Heart right ventricle (tissue), 16 donors: ENCODE data around the gene RNF144B. TPM values are rescaled to one million over a fixed set of nuclear protein-coding genes. Genes with fewer than 3 reads are reported as not detected.

Experiments used
- ATAC-seq, 8 donors: fragments of 200-7000 bp; cut with Tn5 transposase; one replicate each; pipeline ENCODE4 v1.9.1; 2020; ENCODE audit warnings: mild to moderate bottlenecking in 8 of 8, moderate library complexity in 8 of 8, moderate number of reproducible peaks in 1 of 8
- DNase-seq, 2 donors: peaks; one replicate each; pipeline ENCODE4 v3.0.0-alpha.2; 2020
- H3K27ac ChIP-seq, 10 donors: fragments of 200-600 bp; sonication (generic) in 2 of 10; one replicate each; pipeline versions ENCODE4 v1.5.0 to v1.8.0; 2020 to 2022; ENCODE audit warnings: mild to moderate bottlenecking in 3 of 10
- H3K27me3 ChIP-seq, 7 donors: fragments of 200-600 bp; one replicate each; pipeline ENCODE4 v1.8.0; 2021 to 2022; ENCODE audit warnings: mild to moderate bottlenecking in 2 of 7
- H3K36me3 ChIP-seq, 9 donors: fragments of 200-600 bp; sonication (generic) in 1 of 9; one replicate each; pipeline versions ENCODE4 v1.5.0 to v1.8.0; 2020 to 2022; ENCODE audit warnings: mild to moderate bottlenecking in 2 of 9
- H3K4me1 ChIP-seq, 9 donors: fragments of 200-600 bp; sonication (generic) in 1 of 9; one replicate each; pipeline versions ENCODE4 v1.5.0 to v1.8.0; 2020 to 2022; ENCODE audit warnings: mild to moderate bottlenecking in 4 of 9
- H3K4me3 ChIP-seq, 10 donors: fragments of 200-600 bp; sonication (generic) in 2 of 10; one replicate each; pipeline versions ENCODE4 v1.5.0 to v1.8.0; 2020 to 2022; ENCODE audit warnings: mild to moderate bottlenecking in 7 of 10, moderate library complexity in 2 of 10
- H3K9me3 ChIP-seq, 11 donors: fragments of 200-600 bp in 10 of 11; sonication (generic) in 2 of 11; one replicate each; pipeline versions ENCODE4 v1.5.0 to v1.8.0; 2013 to 2022; ENCODE audit warnings: mild to moderate bottlenecking in 2 of 11, control low read depth in 1 of 11, moderate library complexity in 1 of 11
- CTCF ChIP-seq, 9 donors: fragments of 200-600 bp; sonication (generic) in 2 of 9; IDR thresholded peaks; one replicate each; pipeline versions ENCODE4 v1.5.0 to v1.8.0; 2021 to 2022; ENCODE audit warnings: antibody characterized with exemption in 9 of 9, mild to moderate bottlenecking in 5 of 9, moderate library complexity in 1 of 9
- WGBS, 2 donors: extraction: QIAGEN DNeasy Blood & Tissue Kit; methylation state at CpG; one replicate each; pipeline ENCODE4 v1.1.7; 2013; ENCODE audit warnings: inconsistent platforms in 1 of 2; 5-methylcytosine and 5-hydroxymethylcytosine counted together
- intact Hi-C, 10 donors: fragments of 100-400 bp; cut with DNase I; formaldehyde crosslinking; loops; one replicate each; pipeline versions ENCODE4 v1.11.1 to v1.14.2; 2022
- polyA plus RNA-seq, 2 donors: library from polyadenylated mRNA; stranded (reverse); fragments of 200-250 nt; gene quantifications; one replicate each; pipeline ENCODE4 v1.2.3, GENCODE V29; 2013
- total RNA-seq, 10 donors: library from RNA; stranded (reverse); fragmentation: NEBNext Ultra II Directional in 3 of 10; extraction: Animal tissue kit (Norgen Biotek cat#: 25700) in 3 of 10; gene quantifications; one replicate each; pipeline versions ENCODE4 v1.2.1 to v1.2.4, GENCODE V29; 2021 to 2023
- donor health status: Arrhythmogenic right ventricular cardiomyopathy.
- donor health status: ischemic (EF 13 %, LVEDD 7.1; RV severe dilation, severe dysfunction).
- donor health status: healthy with polysubstance abuse.
- donor health status: DM: no; HTN: yes; CAD: no.
- donor health status: DM: no; HTN: no; CAD: no.
- donor health status: ischemic (EF 25% LVEDD 6.9; RV normal size, moderate dysfunction).
- donor health status: ischemic (EF 25% LVEDD 5.7; RV mildly dilated, moderate dysfunction).
- donor health status: healthy.
- donor health status: DM: yes; HTN: yes; CAD: no.
- donor health status: Ischemic cardiomyopathy.
- donor health status: ischemic (EF 35%, LVEDD 5.7; RV mildly dilated, moderate dysfunction).
- donor health status: nonischemic (EF 11% LVEDD 7.7; RV severe dilation, severe dysfunction).
- donor health status: DM: yes; HTN: yes; CAD: no.
- donor health status: PGD.
- donor health status: ischemic (EF 29% LVEDD 5.4; RV normal size, mild dysfunction).
- donor health status: nonischemic (EF 23%, LVEDD 6.1; RV moderate dilation, normal function).

RNF144B gene
- total and polyA plus RNA-seq, 12 donors: 4.6 to 25.5 (median 9.4) TPM

- H3K27ac ChIP-seq: no peak overlapping the region
- H3K4me3 ChIP-seq: no peak overlapping the region
- 85 to 90% methylated on average over 2 of the region's 2 CpGs for WGBS, 2 donors
- H3K36me3 ChIP-seq: no peaks in the 10 kb centered on the region
- peaks cover 0 to 6% (median 0%) of the 10 kb centered on the region in 7 donors for H3K27me3 ChIP-seq
- ATAC-seq (no peak), DNase-seq (no peak)
- no peaks in the 10 kb centered on the region for H3K4me1 ChIP-seq
- intact Hi-C loops: no loop called here
- H3K9me3 ChIP-seq: no peaks in the 10 kb centered on the region
- no peak for TF ChIP-seq CTCF (IDR thresholded peaks at IDR 0.05)
Measured at GRCh38 chr6:18510644-18511033, 123.5 kb downstream of the RNF144B start.

- no peaks in the 10 kb centered on the region for H3K36me3 ChIP-seq
- DNase-seq (no peak), ATAC-seq (no peak)
- H3K27ac ChIP-seq: no peak overlapping the region
- TF ChIP-seq CTCF (IDR thresholded peaks at IDR 0.05): no peak
- intact Hi-C loops: no loop called here
- no peaks in the 10 kb centered on the region for H3K4me1 ChIP-seq
- peaks cover 0 to 6% (median 0%) of the 10 kb centered on the region in 7 donors for H3K27me3 ChIP-seq
- H3K9me3 ChIP-seq: no peaks in the 10 kb centered on the region
- 76 to 80% methylated on average over 8 of the region's 8 CpGs for WGBS, 2 donors
- H3K4me3 ChIP-seq: no peak overlapping the region
Measured at GRCh38 chr6:18511211-18511610, 124.1 kb downstream of the RNF144B start.

GRCh38 chr6:18513253-18513798 lies 126.2 kb downstream of the RNF144B start:
- WGBS, 2 donors: 84 to 87% methylated on average over 2 of the region's 2 CpGs
- ATAC-seq: no peak
- no peak overlapping the region for H3K4me3 ChIP-seq
- no peaks in the 10 kb centered on the region for H3K9me3 ChIP-seq
- no peaks in the 10 kb centered on the region for H3K36me3 ChIP-seq
- TF ChIP-seq CTCF (IDR thresholded peaks at IDR 0.05): no peak
- H3K27ac ChIP-seq: no peak overlapping the region
- intact Hi-C loops: no loop called here
- H3K27me3 ChIP-seq: peaks cover 0 to 6% (median 0%) of the 10 kb centered on the region in 7 donors
- no peaks in the 10 kb centered on the region for H3K4me1 ChIP-seq
- no peak for DNase-seq

- H3K27ac ChIP-seq: no peak overlapping the region
- H3K4me3 ChIP-seq: no peak overlapping the region
- 91 to 97% methylated on average over 7 of the region's 7 CpGs for WGBS, 2 donors
- DNase-seq (no peak), ATAC-seq (no peak)
- no peaks in the 10 kb centered on the region for H3K36me3 ChIP-seq
- no peak for TF ChIP-seq CTCF (IDR thresholded peaks at IDR 0.05)
- H3K27me3 ChIP-seq: peaks cover 0 to 6% (median 0%) of the 10 kb centered on the region in 7 donors
- H3K9me3 ChIP-seq: no peaks in the 10 kb centered on the region
- H3K4me1 ChIP-seq: no peaks in the 10 kb centered on the region
- intact Hi-C loops: no loop called here
Measured at GRCh38 chr6:18514180-18514579, 127.0 kb downstream of the RNF144B start.
